HepG2 (cell line): ENCODE measurements around the gene PSD4. TPM values are rescaled to one million over a fixed set of nuclear protein-coding genes. Genes with fewer than 3 reads are reported as not detected.

Source experiments
- ATAC-seq: fragments of 200-7000 bp; cut with Tn5 transposase; 3 replicates; pipeline ENCODE4 v1.9.1; 2020; ENCODE audit warnings: mild to moderate bottlenecking, moderate library complexity
- BruUV-seq: library from RNA; stranded (reverse); fragments of 400-500 nt; replicated peaks from 2 replicates; lab custom pipeline; 2021; lab: Mats Ljungman, UMichigan
- CTCF ChIA-PET: fragments of 300-600 bp; formaldehyde crosslinking; extraction: SDS; loops from one replicate; lab custom pipeline; 2021; ENCODE audit warnings: low total read pairs, inconsistent platforms, low intra/inter-chr PET ratio; lab: Yijun Ruan, JAX
- POLR2A ChIA-PET: fragments of 350-600 bp; sonication (Branson Sonifier 250); formaldehyde crosslinking; loops from one replicate; lab custom pipeline; 2020; ENCODE audit warnings: antibody characterized with exemption, inconsistent platforms; lab: Yijun Ruan, JAX
- DNase-seq: peaks from one replicate; pipeline ENCODE4 v3.0.0-alpha.2; 2015; ENCODE audit warnings: low spot score
- FAIRE-seq: peaks from 3 replicates; lab custom pipeline; 2011; peaks lifted over from hg19 to GRCh38; lab: Jason Lieb, UNC
- H2AFZ ChIP-seq: one replicate; pipeline ENCODE4 v1.6.1; 2011; ENCODE audit warnings: low read length, inconsistent platforms
- H3K27ac ChIP-seq: fragments of 300-600 bp; 3 replicates; pipeline ENCODE4 v1.8.0; 2011; ENCODE audit warnings: mixed run types, mild to moderate bottlenecking, mixed read lengths, low read length, inconsistent platforms; ENCODE audit not compliant: insufficient read depth; ENCODE audit errors: extremely low read length
- H3K27me3 ChIP-seq, 2 experiments: fragments of 200-600 bp in 1 of 2; 2 replicates in 1 of 2; 3 replicates in 1 of 2; pipeline versions ENCODE4 v1.6.0 to v1.8.0; 2011; ENCODE audit warnings: low read length in 2 of 2, mild to moderate bottlenecking in 2 of 2, moderate library complexity in 2 of 2, inconsistent platforms in 1 of 2; ENCODE audit not compliant: insufficient read depth in 2 of 2, control insufficient read depth in 1 of 2
- H3K36me3 ChIP-seq, 2 experiments: fragments of 200-600 bp in 1 of 2; replicated peaks in 1 of 2; 2 replicates in 1 of 2; 3 replicates in 1 of 2; pipeline versions ENCODE4 v1.5.1 to v1.8.0; 2011; ENCODE audit warnings: low read length in 2 of 2, inconsistent platforms in 1 of 2; ENCODE audit not compliant: insufficient read depth in 2 of 2, control insufficient read depth in 1 of 2
- H3K4me1 ChIP-seq: 2 replicates; pipeline ENCODE4 v1.5.1; 2012; ENCODE audit warnings: low read length, inconsistent platforms; ENCODE audit not compliant: insufficient read depth
- H3K4me2 ChIP-seq: 2 replicates; pipeline ENCODE4 v1.6.0; 2011; ENCODE audit warnings: low read depth, low read length, inconsistent platforms
- H3K4me3 ChIP-seq, 3 experiments: fragments of 200-600 bp in 1 of 3; sonication (generic), shearing (Covaris generic) in 1 of 3; replicated peaks in 1 of 3; 2 replicates each; pipeline ENCODE4 v1.5.1; 2011 to 2016; ENCODE audit warnings: low read length in 3 of 3, inconsistent platforms in 2 of 3, low read depth in 2 of 3, mild to moderate bottlenecking in 2 of 3, control low read depth in 1 of 3, mixed read lengths in 1 of 3; ENCODE audit not compliant: insufficient read depth in 1 of 3
- H3K79me2 ChIP-seq: one replicate; pipeline ENCODE4 v1.6.1; 2011; ENCODE audit warnings: low read length, inconsistent platforms; ENCODE audit not compliant: insufficient read depth
- H3K9ac ChIP-seq: 2 replicates; pipeline ENCODE4 v1.6.0; 2011; ENCODE audit warnings: mild to moderate bottlenecking, low read depth, low read length, inconsistent platforms; ENCODE audit not compliant: insufficient read depth
- H3K9me3 ChIP-seq: 2 replicates; pipeline ENCODE4 v1.5.1; 2012; ENCODE audit warnings: mild to moderate bottlenecking, low read length
- H4K20me1 ChIP-seq: 2 replicates; pipeline ENCODE4 v1.6.0; 2011; ENCODE audit warnings: inconsistent platforms, mild to moderate bottlenecking, low read length, moderate library complexity; ENCODE audit not compliant: insufficient read depth
- CCDC6 ChIP-seq: sonication (generic); formaldehyde crosslinking; IDR thresholded peaks from 2 replicates; pipeline ENCODE4 v1.8.1; 2022; ENCODE audit warnings: mild to moderate bottlenecking, missing genetic modification reagents, moderate library complexity
- ELF1 ChIP-seq: sonication (generic); formaldehyde crosslinking; IDR thresholded peaks from 2 replicates; pipeline ENCODE4 v1.4.0; 2020; ENCODE audit warnings: missing genetic modification reagents
- GFI1 ChIP-seq: sonication (generic); formaldehyde crosslinking; IDR thresholded peaks from 2 replicates; pipeline ENCODE4 v1.5.0; 2020; ENCODE audit warnings: missing genetic modification reagents, mild to moderate bottlenecking, borderline replicate concordance
- HNRNPL ChIP-seq: fragments of 200-400 bp; formaldehyde crosslinking; IDR thresholded peaks from 2 replicates; pipeline ENCODE4 v1.6.1; 2017; ENCODE audit warnings: mild to moderate bottlenecking, low read depth, low read length
- POLR2A ChIP-seq, 2 experiments: IDR thresholded peaks; 2 replicates each; pipeline ENCODE4 v1.6.1; 2011; ENCODE audit warnings: low read depth in 2 of 2, low read length in 2 of 2, mild to moderate bottlenecking in 1 of 2, moderate library complexity in 1 of 2; ENCODE audit not compliant: insufficient read depth in 1 of 2
- ZEB1 ChIP-seq: IDR thresholded peaks from 2 replicates; pipeline ENCODE4 v1.6.1; 2012; ENCODE audit warnings: mild to moderate bottlenecking, low read depth, inconsistent platforms; ENCODE audit not compliant: insufficient replicate concordance
- ZIK1 ChIP-seq: sonication (generic); formaldehyde crosslinking; IDR thresholded peaks from 2 replicates; pipeline ENCODE4 v1.5.0; 2020; ENCODE audit warnings: mild to moderate bottlenecking, low read depth, missing genetic modification reagents, borderline replicate concordance
- ZNF292 ChIP-seq: sonication (generic); formaldehyde crosslinking; IDR thresholded peaks from 2 replicates; pipeline ENCODE4 v1.8.1; 2022; ENCODE audit warnings: mild to moderate bottlenecking, low read depth, missing genetic modification reagents, borderline replicate concordance
- ZNF567 ChIP-seq: sonication (generic); formaldehyde crosslinking; IDR thresholded peaks from 2 replicates; pipeline ENCODE4 v1.8.1; 2023; ENCODE audit warnings: mild to moderate bottlenecking, missing genetic modification reagents, borderline replicate concordance
- ZNF598 ChIP-seq: sonication (generic); formaldehyde crosslinking; IDR thresholded peaks from 2 replicates; pipeline ENCODE4 v1.5.1; 2020; ENCODE audit warnings: mild to moderate bottlenecking, missing genetic modification reagents, borderline replicate concordance
- ZNF770 ChIP-seq: sonication (generic); formaldehyde crosslinking; IDR thresholded peaks from 2 replicates; pipeline ENCODE4 v1.5.0; 2020; ENCODE audit warnings: mild to moderate bottlenecking, missing genetic modification reagents
- in situ Hi-C: cut with HindIII; loops from 2 replicates; pipeline ENCODE4 v1.10.0; 2017; ENCODE audit warnings: low pct_unique_long_range_greater_than_20kb; ENCODE audit not compliant: extremely low pct_ligation_motif_present
- intact Hi-C: fragments of 100-400 bp; cut with micrococcal nuclease; formaldehyde crosslinking; loops from one replicate; pipeline ENCODE4 v1.10.0; 2022; ENCODE audit not compliant: unreplicated experiment
- polyA plus RNA-seq, 8 experiments: library from polyadenylated mRNA; depleted of rRNA in 3 of 8; stranded (reverse) in 7 of 8; unstranded in 1 of 8; fragments of >200 nt; fragmentation: Illumina TruSeq in 4 of 8; extraction: Trizol in 4 of 8; gene quantifications; 2 replicates each; pipeline versions ENCODE4 v1.2.1 to v1.2.3, GENCODE V29; 2011 to 2016; ENCODE audit warnings: low read depth in 4 of 8, missing spikeins in 1 of 8, mixed read lengths in 1 of 8; ENCODE audit not compliant: insufficient read depth in 1 of 8
- total RNA-seq, 5 experiments: library from RNA; depleted of rRNA; stranded (reverse); fragments of >200 nt; fragmentation: Illumina TruSeq; extraction: Trizol; gene quantifications; 2 replicates each; pipeline ENCODE4 v1.2.3, GENCODE V29; 2016; ENCODE audit warnings: low read depth in 1 of 5
- TF ChIP-seq, protein P1 (sequence below): sonication (generic); formaldehyde crosslinking; IDR thresholded peaks from 2 replicates; pipeline ENCODE4 v1.5.0; 2020; ENCODE audit warnings: missing genetic modification reagents, mild to moderate bottlenecking, borderline replicate concordance

The PSD4 gene
- total and polyA plus RNA-seq, 2 of the 13 experiments (the other 11 are each of a cell fraction or from before 2014, with no cell fraction given): 5.8 to 9.4 TPM

GRCh38 chr2:113162869-113163268, 10.9 kb upstream of the PSD4 start:
- no peak overlapping the region for H2AFZ ChIP-seq
- H3K4me2 ChIP-seq: no peak overlapping the region
- POLR2A ChIA-PET: interaction anchor here (0.6 to 1.4 kb wide), 3 partner anchors 36 to 182 kb away, joined by 3 to 5 read pairs (median 3); no protein-coding TSS in a partner anchor
- no peaks in the 10 kb centered on the region for H3K79me2 ChIP-seq
- H3K9me3 ChIP-seq: no peaks in the 10 kb centered on the region
- H3K4me1 ChIP-seq: peaks cover 61% of the 10 kb centered on the region
- H3K27ac ChIP-seq: no peak overlapping the region
- H3K36me3 ChIP-seq: no peaks in the 10 kb centered on the region
- TF ChIP-seq HNRNPL (no peak), ZNF598 (CRISPR knock-in tag) (no peak), CCDC6 (CRISPR knock-in tag) (no peak), ZIK1 (CRISPR knock-in tag) (no peak), ZNF770 (CRISPR knock-in tag) (no peak), ZNF292 (no peak), ELF1 (no peak), ZNF567 (CRISPR knock-in tag) (no peak), GFI1 (CRISPR knock-in tag) (no peak), POLR2A (IDR thresholded peaks at IDR 0.05; ENCODE audit: insufficient read depth in 1 of 2, low read depth in 2 of 2, low read length in 2 of 2) (no peak), ZEB1 (no peak)
- TF ChIP-seq, protein P1, sequence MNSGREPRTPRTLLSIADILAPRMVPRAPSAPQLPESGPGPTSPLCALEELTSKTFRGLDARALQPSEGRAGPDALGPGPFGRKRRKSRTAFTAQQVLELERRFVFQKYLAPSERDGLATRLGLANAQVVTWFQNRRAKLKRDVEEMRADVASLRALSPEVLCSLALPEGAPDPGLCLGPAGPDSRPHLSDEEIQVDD (CRISPR knock-in tag): no peak
- ATAC-seq (no peak), FAIRE-seq (no peak), DNase-seq (no peak)
- no TSS peak for BruUV-seq
- CTCF ChIA-PET: no interaction called here
- no peaks in the 10 kb centered on the region for H4K20me1 ChIP-seq
- no peak overlapping the region for H3K9ac ChIP-seq
- intact Hi-C loops (no loop called here), in situ Hi-C loops (no loop called here)
- no peaks in the 10 kb centered on the region for H3K27me3 ChIP-seq
- no peak overlapping the region for H3K4me3 ChIP-seq
